GM10266 (cell line): ENCODE data around the gene SH2D3A.
"Not testable (repeated sequence)": the region's sequence is repeated elsewhere in the genome, so short reads cannot be mapped to it uniquely, and the experiment has no call there.

ENCODE experiments used
- DNase-seq: peaks from one replicate; pipeline ENCODE4 v3.0.0; 2012; ENCODE audit errors: extremely low spot score
- TF ChIP-seq, protein P1 (sequence below): IDR thresholded peaks from 2 replicates; pipeline ENCODE4 v1.5.1; 2012; ENCODE audit warnings: mild to moderate bottlenecking, low read depth; ENCODE audit not compliant: control insufficient read depth, insufficient read depth; ENCODE audit errors: missing control alignments

Gene SH2D3A

DNA sequence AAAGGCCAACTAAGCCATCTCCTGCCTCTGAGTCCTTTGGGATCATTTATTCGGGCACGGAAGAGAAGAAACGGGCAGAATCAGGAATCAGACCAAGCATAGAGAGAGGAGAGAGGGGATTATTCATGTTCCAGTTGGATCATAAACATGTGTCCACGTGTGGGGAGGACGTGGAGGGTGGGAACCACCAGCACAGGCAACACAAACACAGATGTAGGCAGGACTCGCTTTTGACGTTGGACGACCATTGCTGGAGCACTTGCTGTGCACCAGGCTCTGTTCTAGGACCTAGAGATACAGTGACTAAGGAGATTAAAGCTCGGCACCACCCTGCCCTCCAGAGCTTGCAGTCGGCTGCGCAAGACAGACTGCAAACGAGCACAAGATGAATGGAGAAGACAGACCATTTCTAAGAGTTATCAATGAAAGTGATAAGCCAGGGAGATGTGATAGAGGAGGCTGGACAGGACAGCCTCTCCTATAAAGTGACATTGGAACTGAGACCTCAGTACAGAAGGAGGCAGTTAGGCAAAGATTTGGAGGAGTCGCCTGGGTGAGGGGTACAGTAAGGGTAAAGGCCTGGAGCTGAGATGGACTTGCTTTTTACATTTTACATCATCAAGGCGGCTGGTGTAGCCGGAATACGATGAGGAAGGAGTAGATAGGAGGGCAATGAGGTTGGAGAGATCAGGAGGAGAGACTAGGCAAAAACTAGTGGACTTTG is 716 bp downstream of the SH2D3A start:
- TF ChIP-seq, protein P1, sequence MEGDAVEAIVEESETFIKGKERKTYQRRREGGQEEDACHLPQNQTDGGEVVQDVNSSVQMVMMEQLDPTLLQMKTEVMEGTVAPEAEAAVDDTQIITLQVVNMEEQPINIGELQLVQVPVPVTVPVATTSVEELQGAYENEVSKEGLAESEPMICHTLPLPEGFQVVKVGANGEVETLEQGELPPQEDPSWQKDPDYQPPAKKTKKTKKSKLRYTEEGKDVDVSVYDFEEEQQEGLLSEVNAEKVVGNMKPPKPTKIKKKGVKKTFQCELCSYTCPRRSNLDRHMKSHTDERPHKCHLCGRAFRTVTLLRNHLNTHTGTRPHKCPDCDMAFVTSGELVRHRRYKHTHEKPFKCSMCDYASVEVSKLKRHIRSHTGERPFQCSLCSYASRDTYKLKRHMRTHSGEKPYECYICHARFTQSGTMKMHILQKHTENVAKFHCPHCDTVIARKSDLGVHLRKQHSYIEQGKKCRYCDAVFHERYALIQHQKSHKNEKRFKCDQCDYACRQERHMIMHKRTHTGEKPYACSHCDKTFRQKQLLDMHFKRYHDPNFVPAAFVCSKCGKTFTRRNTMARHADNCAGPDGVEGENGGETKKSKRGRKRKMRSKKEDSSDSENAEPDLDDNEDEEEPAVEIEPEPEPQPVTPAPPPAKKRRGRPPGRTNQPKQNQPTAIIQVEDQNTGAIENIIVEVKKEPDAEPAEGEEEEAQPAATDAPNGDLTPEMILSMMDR: no peak
- no peak for DNase-seq

DNA sequence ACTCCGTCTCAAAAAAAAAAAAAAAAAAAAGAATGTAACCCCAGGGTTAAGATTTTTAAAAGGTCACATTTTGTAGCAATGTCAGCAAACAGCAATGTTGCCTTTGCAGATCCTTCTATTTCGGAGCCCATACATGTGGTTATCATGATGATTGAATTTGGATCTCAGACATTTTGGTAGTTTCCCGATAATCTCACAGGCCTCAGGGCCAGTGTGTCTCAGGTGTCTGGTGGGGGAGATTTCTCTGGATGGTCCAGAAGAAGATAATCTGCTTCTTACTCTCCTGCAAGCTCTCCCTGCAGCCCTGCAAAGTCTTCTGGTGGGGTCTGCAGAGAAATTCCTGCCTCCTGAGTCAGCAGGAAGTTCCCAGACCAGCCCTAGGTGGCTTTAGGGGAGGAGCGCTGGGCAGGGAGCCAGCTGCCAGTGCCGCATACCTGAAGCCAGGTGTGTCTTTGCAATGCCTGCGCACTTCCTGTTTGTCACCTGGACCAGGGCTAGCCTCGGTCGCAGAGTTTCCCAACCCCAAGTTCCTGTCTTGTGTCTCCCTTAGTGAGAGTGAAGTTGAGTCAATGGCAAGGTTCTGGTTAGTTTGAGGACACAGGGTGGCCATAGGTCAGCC is 1.4 kb downstream of the SH2D3A start:
- TF ChIP-seq, protein P1: no peak
- DNase-seq: no peak

DNA sequence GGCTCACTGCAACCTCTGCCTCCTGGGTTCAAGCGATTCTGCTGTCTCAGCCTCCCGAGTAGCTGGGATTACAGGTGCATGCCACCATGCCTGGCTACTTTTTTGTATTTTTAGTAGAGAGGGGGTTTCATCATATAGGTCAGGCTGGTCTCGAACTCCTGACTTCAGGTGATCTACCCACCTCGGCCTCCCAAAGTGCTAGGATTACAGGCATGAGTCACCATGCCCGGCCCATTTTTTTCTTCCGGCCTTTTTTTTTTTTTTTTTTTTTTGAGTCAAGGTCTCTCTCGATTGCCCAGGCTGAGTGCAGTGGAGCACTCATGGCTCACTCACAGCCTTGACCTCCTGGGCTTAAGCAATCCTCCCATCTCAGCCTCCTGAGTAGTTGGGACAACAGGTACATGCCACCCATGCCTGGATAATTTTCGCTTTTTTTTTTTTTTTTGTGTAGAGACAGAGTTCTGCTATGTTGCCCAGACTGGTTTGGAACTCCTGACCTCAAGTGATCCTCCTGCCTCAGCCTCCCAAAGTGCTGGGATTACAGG is 4.9 kb downstream of the SH2D3A start:
- not testable (repeated sequence) for DNase-seq

DNA sequence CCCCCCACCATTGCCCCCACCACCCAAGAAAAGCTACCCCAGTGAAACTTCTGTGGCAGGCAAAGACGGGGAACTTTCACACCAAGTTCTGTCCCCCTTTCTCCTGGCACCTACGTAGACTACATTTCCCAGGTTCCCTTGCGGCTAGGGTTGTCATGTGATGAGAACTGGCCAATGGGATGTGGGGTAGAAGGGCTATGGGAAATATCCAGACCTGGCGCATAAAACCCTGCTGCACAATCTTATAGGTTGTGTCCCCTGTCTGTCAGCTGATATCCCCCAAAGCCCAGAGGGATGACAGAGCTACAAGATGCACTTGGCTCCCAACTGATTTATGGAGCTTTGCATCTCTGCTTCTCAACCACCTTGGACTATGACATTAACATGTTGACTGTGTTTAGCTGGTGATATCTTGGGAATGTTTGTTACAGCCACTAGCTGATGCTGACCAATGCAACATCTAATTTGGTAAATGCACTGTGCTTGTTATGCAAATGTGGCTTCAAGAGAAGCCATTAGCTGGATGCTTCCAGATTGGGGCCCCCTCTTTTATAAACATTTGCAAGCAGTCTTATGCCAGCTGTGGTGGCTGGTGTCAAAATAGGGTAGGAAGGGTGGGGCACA is 6.1 kb downstream of the SH2D3A start:
- TF ChIP-seq, protein P1: no peak
- no peak for DNase-seq

DNA sequence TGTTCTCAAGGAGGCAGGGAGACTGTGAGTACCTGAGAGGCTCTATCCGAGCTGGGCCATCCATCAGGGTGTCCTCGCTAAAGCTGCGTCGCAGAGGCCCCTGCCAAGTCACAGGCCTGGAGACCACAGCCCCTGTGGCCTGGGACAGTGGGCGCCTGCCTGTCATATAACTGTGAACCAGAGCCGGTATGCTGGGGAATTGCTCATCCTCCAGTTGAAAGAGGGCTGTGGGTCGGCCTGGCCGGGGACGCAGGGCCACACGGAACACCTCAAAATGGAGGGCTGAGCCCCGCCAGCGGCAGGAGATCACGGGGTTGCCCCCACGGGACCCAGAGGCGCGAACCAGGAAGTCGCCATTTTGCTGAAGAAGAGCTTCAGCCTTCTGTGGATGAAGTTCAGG is 6.6 kb downstream of the SH2D3A start:
- TF ChIP-seq, protein P1: no peak
- no peak for DNase-seq

DNA sequence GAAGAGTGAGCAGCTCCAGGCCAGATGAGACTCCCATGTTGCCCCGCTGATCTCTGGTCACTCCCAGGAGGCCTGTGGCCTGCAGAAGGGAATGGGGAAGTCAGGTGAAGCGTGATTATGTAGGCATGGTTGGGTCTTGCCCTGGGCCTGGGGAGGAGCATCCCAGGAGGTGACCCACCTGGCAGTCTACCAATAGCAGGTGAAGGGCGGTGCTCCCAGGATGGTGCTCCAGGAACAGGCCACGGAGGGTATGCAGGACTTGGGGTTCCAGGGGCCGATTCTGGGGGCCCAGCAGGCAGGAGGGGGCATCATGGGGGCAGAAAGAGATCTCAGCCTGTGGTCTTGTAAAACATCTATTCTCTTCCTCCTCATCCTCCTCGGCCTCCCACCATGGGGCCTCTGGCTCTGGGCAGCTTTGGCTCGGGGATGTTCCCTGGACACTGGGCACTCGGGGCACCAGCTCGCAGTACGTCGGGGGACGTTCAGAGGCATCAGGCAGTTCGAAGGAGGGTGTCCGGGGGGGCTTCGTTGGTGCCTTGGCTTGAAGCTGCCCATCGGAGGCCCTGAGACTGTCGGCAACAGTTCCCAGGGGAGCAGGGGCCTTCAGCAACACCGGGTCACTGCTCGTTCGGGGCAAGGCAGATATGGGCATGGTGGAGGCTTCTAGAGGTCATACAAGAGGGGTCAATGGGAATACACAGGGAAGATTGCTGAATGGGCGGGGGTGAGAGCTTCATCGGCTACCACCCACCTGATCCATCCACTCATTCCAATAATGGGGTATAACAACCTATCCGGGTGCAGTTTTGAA is 12.4 kb downstream of the SH2D3A start:
- DNase-seq: no peak
- TF ChIP-seq, protein P1: no peak

DNA sequence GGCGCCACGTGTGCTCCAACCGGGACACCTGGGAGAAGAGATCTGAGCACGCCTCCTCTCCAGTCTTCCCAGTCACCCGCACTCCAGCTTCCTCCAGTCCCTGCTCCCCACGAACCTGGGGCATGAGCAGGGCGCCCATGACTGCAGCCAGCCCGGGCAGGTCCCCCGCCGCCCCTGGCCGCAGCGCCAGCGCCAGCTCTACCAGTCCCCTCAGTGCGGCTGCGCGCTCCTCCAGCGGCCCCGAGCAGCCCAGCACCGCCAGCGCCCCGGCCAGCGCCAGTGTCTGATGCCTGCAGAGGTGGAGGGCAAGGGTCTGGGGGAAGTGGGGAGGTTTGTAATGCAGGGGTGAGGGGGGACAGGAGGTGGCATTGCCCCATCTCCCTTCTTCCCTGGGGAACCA is 13.1 kb downstream of the SH2D3A start:
- TF ChIP-seq, protein P1: no peak
- DNase-seq: no peak
